Sigmoid colon (tissue), 7 donors: ENCODE data around the gene COX7A2L. TPM values are rescaled to one million over a fixed set of nuclear protein-coding genes. Genes with fewer than 3 reads are reported as not detected.

ENCODE experiments used
- DNase-seq: peaks from one replicate; pipeline ENCODE4 v3.0.0-alpha.2; 2019
- H3K27ac ChIP-seq, 4 donors: fragments of 200-600 bp; sonication (generic); one replicate each; pipeline ENCODE4 v1.5.1; 2016 to 2019; ENCODE audit warnings: mild to moderate bottlenecking in 1 of 4
- H3K27me3 ChIP-seq, 3 donors: fragments of 200-600 bp; sonication (generic); one replicate each; pipeline ENCODE4 v1.5.1; 2019; ENCODE audit warnings: mild to moderate bottlenecking in 1 of 3
- H3K36me3 ChIP-seq, 4 donors: fragments of 200-600 bp; sonication (generic); one replicate each; pipeline ENCODE4 v1.5.1; 2016 to 2019
- H3K4me1 ChIP-seq, 4 donors: fragments of 200-600 bp; sonication (generic); one replicate each; pipeline ENCODE4 v1.5.1; 2017 to 2019
- H3K4me3 ChIP-seq, 4 donors: fragments of 200-600 bp; sonication (generic); one replicate each; pipeline ENCODE4 v1.5.1; 2017 to 2019; ENCODE audit warnings: mild to moderate bottlenecking in 2 of 4, moderate library complexity in 1 of 4
- H3K9me3 ChIP-seq, 4 donors: fragments of 200-600 bp in 3 of 4; sonication (generic) in 3 of 4; one replicate each; pipeline versions ENCODE4 v1.5.1 to v1.6.1; 2013 to 2019
- CTCF ChIP-seq, 4 experiments: fragments of 450-650 bp in 3 of 4; fragments of 200-600 bp in 1 of 4; IDR thresholded peaks; one replicate each; pipeline ENCODE4 v1.5.1; 2016 to 2019; ENCODE audit warnings: antibody characterized with exemption in 4 of 4, mild to moderate bottlenecking in 3 of 4, moderate library complexity in 2 of 4
- EP300 ChIP-seq, 4 donors: sonication (generic); formaldehyde crosslinking; IDR thresholded peaks; one replicate each; pipeline ENCODE4 v1.6.1; 2017; ENCODE audit warnings: antibody characterized with exemption in 4 of 4
- POLR2A ChIP-seq, 2 donors: fragments of 450-650 bp; IDR thresholded peaks; one replicate each; pipeline ENCODE4 v1.6.1; 2016; ENCODE audit warnings: antibody characterized with exemption in 2 of 2, mild to moderate bottlenecking in 2 of 2, moderate library complexity in 2 of 2
- POLR2AphosphoS5 ChIP-seq, 4 donors: sonication (generic); formaldehyde crosslinking; IDR thresholded peaks; one replicate each; pipeline ENCODE4 v1.6.1; 2017; ENCODE audit warnings: antibody characterized with exemption in 4 of 4
- WGBS, 2 donors: extraction: QIAGEN DNeasy Blood & Tissue Kit; methylation state at CpG; one replicate each; pipeline ENCODE4 v1.1.7; 2013; 5-methylcytosine and 5-hydroxymethylcytosine counted together
- intact Hi-C: fragments of 100-400 bp; cut with DNase I; formaldehyde crosslinking; loops from one replicate; pipeline ENCODE4 v1.15.1; 2023
- polyA plus RNA-seq, 3 donors: library from polyadenylated mRNA; stranded (reverse); fragments of 200-250 nt; gene quantifications; one replicate each; pipeline ENCODE4 v1.2.3, GENCODE V29; 2013
- total RNA-seq, 4 donors: library from RNA; depleted of rRNA; stranded (reverse); fragments of >200 nt; gene quantifications; one replicate each; pipeline ENCODE4 v1.1.0, GENCODE V29; 2016
- donor health status: healthy with polysubstance abuse.
- donor health status: Bipolar disorder and iron deficiency.
- donor health status: healthy.

COX7A2L gene
- total and polyA plus RNA-seq, 7 donors: 149 to 270 (median 193) TPM

- no peaks in the 10 kb centered on the region for H3K4me1 ChIP-seq
- no peak overlapping the region for H3K27ac ChIP-seq
- no peak for DNase-seq
- intact Hi-C loops: no loop called here
- TF ChIP-seq EP300 (IDR thresholded peaks at IDR 0.05) (no peak), POLR2AphosphoS5 (IDR thresholded peaks at IDR 0.05) (no peak), POLR2A (IDR thresholded peaks at IDR 0.05) (no peak), CTCF (IDR thresholded peaks at IDR 0.05) (no peak)
- no peaks in the 10 kb centered on the region for H3K36me3 ChIP-seq
- 98 to 100% methylated on average over 1 of the region's 1 CpG for WGBS, 2 donors
- no peak overlapping the region for H3K4me3 ChIP-seq
- no peaks in the 10 kb centered on the region for H3K27me3 ChIP-seq
- H3K9me3 ChIP-seq: no peaks in the 10 kb centered on the region
Observed at GRCh38 chr2:42392191-42392590, 31.2 kb upstream of the COX7A2L start.

GRCh38 chr2:42390401-42390969 lies 29.5 kb upstream of the COX7A2L start:
- DNase-seq: no peak
- TF ChIP-seq EP300 (IDR thresholded peaks at IDR 0.05): no peak
- TF ChIP-seq CTCF (IDR thresholded peaks at IDR 0.05): no peak
- TF ChIP-seq POLR2A (IDR thresholded peaks at IDR 0.05): no peak
- no peak for TF ChIP-seq POLR2AphosphoS5 (IDR thresholded peaks at IDR 0.05)
- Histone ChIP-seq H3K9me3 (no peaks in the 10 kb centered on the region), H3K4me1 (no peaks in the 10 kb centered on the region), H3K36me3 (no peaks in the 10 kb centered on the region), H3K27ac (no peak overlapping the region), H3K27me3 (no peaks in the 10 kb centered on the region), H3K4me3 (no peak overlapping the region)
- intact Hi-C loops: no loop called here
- 87 to 89% methylated on average over 5 of the region's 5 CpGs for WGBS, 2 donors

GRCh38 chr2:42386682-42387081 lies 25.7 kb upstream of the COX7A2L start:
- Histone ChIP-seq H3K9me3 (no peaks in the 10 kb centered on the region), H3K4me1 (no peaks in the 10 kb centered on the region), H3K36me3 (no peaks in the 10 kb centered on the region), H3K4me3 (no peak overlapping the region), H3K27me3 (no peaks in the 10 kb centered on the region), H3K27ac (no peak overlapping the region)
- TF ChIP-seq EP300 (IDR thresholded peaks at IDR 0.05) (no peak), CTCF (IDR thresholded peaks at IDR 0.05) (no peak), POLR2AphosphoS5 (IDR thresholded peaks at IDR 0.05) (no peak), POLR2A (IDR thresholded peaks at IDR 0.05) (no peak)
- DNase-seq: no peak
- 95 to 96% methylated on average over 5 of the region's 5 CpGs for WGBS, 2 donors
- intact Hi-C loops: no loop called here

GRCh38 chr2:42385225-42385624 lies 24.2 kb upstream of the COX7A2L start:
- no peak overlapping the region for H3K27ac ChIP-seq
- WGBS, 2 donors: 62 to 79% methylated on average over 7 of the region's 7 CpGs
- no peak for DNase-seq
- H3K4me3 ChIP-seq: no peak overlapping the region
- no peaks in the 10 kb centered on the region for H3K36me3 ChIP-seq
- TF ChIP-seq EP300 (IDR thresholded peaks at IDR 0.05): no peak
- no peak for TF ChIP-seq POLR2AphosphoS5 (IDR thresholded peaks at IDR 0.05)
- TF ChIP-seq POLR2A (IDR thresholded peaks at IDR 0.05): no peak
- TF ChIP-seq CTCF (IDR thresholded peaks at IDR 0.05): no peak
- no peaks in the 10 kb centered on the region for H3K27me3 ChIP-seq
- intact Hi-C loops: no loop called here
- H3K9me3 ChIP-seq: no peaks in the 10 kb centered on the region
- H3K4me1 ChIP-seq: no peaks in the 10 kb centered on the region
